HG02840 (cell line): ENCODE measurements around the gene URM1.

ENCODE experiments used
- ATAC-seq: cut with Tn5 transposase; IDR thresholded peaks from one replicate; pipeline ENCODE4 v1.9.1; 2021; ENCODE audit warnings: mild to moderate bottlenecking, moderate library complexity, moderate number of reproducible peaks; ENCODE audit not compliant: unreplicated experiment, low FRiP score

The URM1 gene

GRCh38 chr9:128344931-128345605, 26.1 kb upstream of the URM1 start:
- ATAC-seq, result no peak

DNA sequence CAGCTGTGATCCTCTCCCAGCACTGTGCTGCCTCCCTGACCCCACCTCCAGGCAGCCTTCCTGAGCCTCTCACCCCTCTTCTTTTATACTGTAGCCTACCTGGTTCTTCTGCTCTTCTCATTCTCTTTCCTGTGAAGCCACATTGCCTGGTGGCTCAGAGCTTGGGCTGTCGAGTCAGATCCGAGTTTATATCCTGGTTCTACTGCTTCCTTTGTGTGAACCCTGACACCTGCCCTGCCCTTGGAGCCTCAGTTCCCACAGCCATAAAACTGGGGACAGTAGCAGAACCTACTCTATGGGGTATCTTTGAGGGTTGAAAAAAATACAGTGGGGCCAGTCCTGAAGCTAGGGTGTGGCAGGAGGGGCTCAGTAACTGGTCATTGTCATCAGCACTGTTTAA, 22.0 kb upstream of the URM1 start:
- ATAC-seq, result no peak

DNA sequence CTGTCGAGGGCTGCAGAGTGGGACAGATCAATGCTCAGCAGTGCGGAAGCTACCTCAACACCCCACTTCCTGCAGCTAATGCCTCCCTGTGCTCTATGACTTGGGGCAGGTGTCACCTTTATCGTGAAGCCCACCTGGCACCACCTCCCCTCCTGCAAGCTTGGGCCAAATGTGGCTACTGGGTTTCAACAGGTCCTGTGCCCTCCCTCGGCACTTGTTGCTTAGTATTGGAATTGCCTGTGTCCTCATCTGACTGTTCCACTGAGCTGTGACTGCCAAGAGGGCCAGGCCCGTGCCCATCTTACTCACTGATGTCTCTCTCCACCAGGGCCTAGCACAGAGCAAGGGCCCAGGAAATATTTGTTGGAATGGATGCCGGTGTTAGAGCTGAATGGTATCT, 21.4 kb upstream of the URM1 start:
- ATAC-seq, result no peak

- no peak for ATAC-seq
Observed at GRCh38 chr9:128355451-128355850, 15.7 kb upstream of the URM1 start.

- ATAC-seq, result no peak
Observed at GRCh38 chr9:128358090-128358489, 13.1 kb upstream of the URM1 start.

- no peak for ATAC-seq
Observed at GRCh38 chr9:128358861-128359260, 12.3 kb upstream of the URM1 start.

- ATAC-seq, result no peak
Observed at GRCh38 chr9:128360826-128361225, 10.3 kb upstream of the URM1 start.

GRCh38 chr9:128361296-128361985, 9.7 kb upstream of the URM1 start:
- no peak for ATAC-seq

GRCh38 chr9:128361986-128362646, 9.1 kb upstream of the URM1 start:
- ATAC-seq, result peak; percentile 54

DNA sequence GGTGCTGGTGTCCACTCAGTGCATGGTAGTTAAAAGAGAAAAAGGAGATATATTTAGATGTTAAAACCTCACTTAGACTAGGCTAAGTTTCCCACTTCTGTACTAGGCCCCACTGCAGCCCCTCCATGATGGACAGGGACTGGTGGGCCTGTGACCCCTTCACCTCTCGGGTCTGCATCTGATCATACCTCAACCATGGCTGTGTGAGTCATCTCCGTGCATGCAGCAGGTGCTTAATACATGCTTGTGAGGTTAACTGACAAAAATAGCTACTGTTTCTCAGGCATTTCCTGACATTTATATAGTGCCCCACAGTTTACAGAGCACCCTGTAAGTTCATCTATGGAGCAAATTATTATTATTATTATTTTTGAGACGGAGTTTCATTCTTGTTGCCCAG, 8.4 kb upstream of the URM1 start:
- ATAC-seq, result no peak

- ATAC-seq, result no peak
Observed at GRCh38 chr9:128365525-128365924, 5.6 kb upstream of the URM1 start.

- no peak for ATAC-seq
Observed at GRCh38 chr9:128369024-128369706, 2.0 kb upstream of the URM1 start.

- no peak for ATAC-seq
Observed at GRCh38 chr9:128370367-128370751, 815 bp upstream of the URM1 start.

GRCh38 chr9:128371630-128372117, 500 bp downstream of the URM1 start:
- no peak for ATAC-seq

DNA sequence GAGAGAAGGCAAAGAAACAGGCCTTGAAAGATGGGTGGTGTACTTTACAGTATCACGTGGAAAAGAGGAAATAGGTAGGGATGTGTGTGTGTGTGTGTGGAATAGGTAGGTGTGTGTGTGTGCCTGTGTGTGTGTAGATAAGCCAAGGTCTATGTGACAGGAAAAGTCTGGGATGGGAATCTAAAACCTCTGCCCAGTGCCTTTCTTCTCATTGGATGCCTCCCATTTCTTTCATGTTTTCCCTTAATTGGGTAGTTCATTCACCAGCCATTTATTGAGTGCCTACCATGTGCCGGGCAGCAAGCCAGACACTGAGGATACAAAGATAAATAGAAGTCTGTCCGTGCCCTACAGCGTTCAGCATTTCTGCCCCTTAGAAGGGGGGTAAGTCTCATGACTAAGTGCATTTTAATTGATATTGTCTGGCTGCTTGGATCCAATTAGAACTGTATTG, 1.0 kb downstream of the URM1 start:
- no peak for ATAC-seq

GRCh38 chr9:128372784-128373183, 1.6 kb downstream of the URM1 start:
- no peak for ATAC-seq

GRCh38 chr9:128374221-128374675, 3.1 kb downstream of the URM1 start:
- no peak for ATAC-seq

DNA sequence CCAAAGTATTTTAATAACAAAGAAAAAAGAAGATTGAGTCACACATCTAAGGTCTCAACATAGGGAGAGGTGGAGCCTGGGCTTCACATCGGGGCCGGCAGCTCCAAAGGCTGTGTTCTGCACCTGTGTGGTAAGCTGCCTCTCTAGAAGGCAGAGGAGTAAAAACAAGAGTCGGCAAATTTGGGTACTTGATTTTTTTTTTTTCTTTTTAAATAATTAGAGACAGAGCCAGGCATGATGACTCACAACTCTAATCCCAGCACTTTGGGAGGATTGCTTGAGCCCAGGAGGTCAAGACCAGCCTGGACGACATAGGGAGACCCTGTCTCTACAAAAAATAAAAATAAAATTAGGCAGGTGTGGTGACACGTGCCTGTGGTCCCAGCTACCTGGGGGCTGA, 4.7 kb downstream of the URM1 start:
- no peak for ATAC-seq

DNA sequence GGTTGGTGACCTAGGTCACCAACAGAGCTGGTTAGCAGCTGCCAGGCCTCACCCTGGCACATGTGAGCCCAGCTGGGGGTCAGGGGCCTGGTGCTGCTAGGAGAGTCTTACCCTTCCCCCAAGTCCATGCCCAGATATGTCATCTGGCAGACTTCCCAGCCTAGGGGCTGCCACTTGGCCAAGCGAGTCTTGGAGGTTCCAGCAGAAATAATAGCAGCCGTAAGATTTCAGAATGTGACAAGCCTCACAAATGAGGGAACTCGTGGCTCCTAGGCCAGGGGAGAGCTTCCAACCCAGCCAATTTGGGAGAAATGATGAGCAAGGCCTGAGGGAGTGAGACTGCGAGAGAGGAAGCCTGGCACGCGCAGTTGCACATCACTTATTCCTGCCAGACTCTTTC, 11.1 kb downstream of the URM1 start:
- ATAC-seq, result no peak

DNA sequence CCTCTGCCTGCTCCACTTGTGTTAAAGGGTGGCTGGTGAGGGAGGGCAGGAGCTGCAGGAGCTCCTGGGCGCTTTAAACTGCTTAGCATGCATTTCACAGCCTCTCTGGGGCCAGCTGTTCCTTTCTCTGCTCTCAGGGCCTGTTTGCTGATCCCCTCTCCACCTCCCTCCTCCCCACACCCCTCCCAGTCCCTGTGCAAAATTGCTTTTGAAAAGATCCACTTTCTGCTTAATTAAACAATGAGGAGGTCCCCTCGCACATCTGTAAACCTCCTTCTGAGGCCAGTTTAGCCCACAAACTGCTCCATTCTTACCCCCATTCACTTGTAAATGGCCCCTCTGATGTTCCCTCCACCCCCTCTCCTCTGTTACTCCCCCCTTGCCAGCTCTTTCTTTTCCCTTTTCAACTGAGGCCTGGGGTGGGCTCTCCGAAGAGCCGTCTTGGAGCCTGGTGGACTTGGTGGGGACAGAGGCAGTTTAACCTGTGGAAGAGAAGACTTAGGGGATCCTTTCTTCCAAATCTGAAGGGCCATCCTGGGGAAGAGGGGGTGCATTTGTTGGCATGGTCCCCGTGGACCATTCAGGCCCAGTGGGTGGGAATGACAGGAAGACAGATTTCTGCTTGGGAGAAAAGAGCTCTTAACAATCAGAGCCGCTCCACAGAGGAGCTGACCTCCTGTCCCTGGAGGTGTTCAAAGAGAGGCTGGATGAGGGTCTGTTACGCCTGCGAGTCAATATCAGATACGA, 12.0 kb downstream of the URM1 start:
- no peak for ATAC-seq
